ENCODE measurements around the gene COBLL1. TPM values are rescaled to one million over a fixed set of nuclear protein-coding genes. Genes with fewer than 3 reads are reported as not detected.
"Not testable (repeated sequence)": the region's sequence is repeated elsewhere in the genome, so short reads cannot be mapped to it uniquely, and the experiment has no call there.

COBLL1 gene
- total and polyA plus RNA-seq, 2 of the 4 experiments (the other 2 are of a cell fraction), result 0.79 to 1.1 TPM

- not testable (repeated sequence) for H3K9me1 ChIP-seq (ENCODE audit: insufficient read depth, low read length)
These were observed 18.5 kb upstream of the COBLL1 start for GRCh38 chr2:164859906-164860693.

More at GRCh38 chr2:164859906-164860693, 18.5 kb upstream of the COBLL1 start:
- H3K18ac ChIP-seq (ENCODE audit: low read depth, low read length); H3K4me2 ChIP-seq (ENCODE audit: low read depth, low read length); POLR2A ChIA-PET (ENCODE audit: unreplicated experiment); H3K4ac ChIP-seq (ENCODE audit: low read depth, low read length); H3K9me3 ChIP-seq (ENCODE audit: control insufficient read depth, insufficient read depth, low read length); H3K27me3 ChIP-seq (ENCODE audit: control insufficient read depth, insufficient read depth, low read length); H3K9ac ChIP-seq (ENCODE audit: low read depth, low read length); DNase-seq; intact Hi-C loops (cut with micrococcal nuclease); H4K91ac ChIP-seq (ENCODE audit: insufficient read depth, low read depth, low read length); H2BK5ac ChIP-seq (ENCODE audit: low read depth, low read length, poor library complexity, severe bottlenecking); in situ Hi-C loops (cut with MboI; ENCODE audit: low sequenced_read_pairs); ATAC-seq (ENCODE audit: low read depth); H3K14ac ChIP-seq (replicated peaks; ENCODE audit: low read depth, low read length); H3K4me3 ChIP-seq (ENCODE audit: insufficient read depth, low read depth, low read length); H4K5ac ChIP-seq (ENCODE audit: low read depth, low read length); H2BK15ac ChIP-seq (ENCODE audit: low read depth, low read length); H2BK20ac ChIP-seq (ENCODE audit: low read depth, low read length); H2AK9ac ChIP-seq (replicated peaks; ENCODE audit: low read depth, low read length, poor library complexity); H3K23ac ChIP-seq (ENCODE audit: low read depth, low read length); dilution Hi-C loops (cut with HindIII; ENCODE audit: low sequenced_read_pairs, unreplicated experiment); H2AFZ ChIP-seq (replicated peaks; ENCODE audit: low read length, poor library complexity); H4K8ac ChIP-seq (ENCODE audit: low read depth in 2 of 2, low read length in 2 of 2); BruUV-seq (replicated peaks); H3K79me1 ChIP-seq (ENCODE audit: low read depth in 1 of 2, low read length in 2 of 2); H2BK120ac ChIP-seq (ENCODE audit: low read depth, low read length); H3K56ac ChIP-seq (ENCODE audit: extremely low read depth, insufficient read depth, low read length); H3K36me3 ChIP-seq (ENCODE audit: control insufficient read depth, insufficient read depth, low read length); H4K20me1 ChIP-seq (ENCODE audit: insufficient read depth, low read length); H3K4me1 ChIP-seq (ENCODE audit: control insufficient read depth, insufficient read depth, low read length); H2AK5ac ChIP-seq (ENCODE audit: low read depth, low read length); H3K27ac ChIP-seq (ENCODE audit: insufficient read depth, low read length): not testable (repeated sequence)
- CTCF ChIA-PET, result interaction anchor here (1.5 kb wide), 1 partner anchor 18 kb away, joined by 7 read pairs; the partner anchor contains the start of gene COBLL1
- WGBS, 2 experiments (ENCODE audit: extremely low coverage in 2 of 2, insufficient read length in 1 of 2), result no CpG with 5 or more reads among the region's 4 CpGs
